ENCODE data around the gene CCDC33.

DNA sequence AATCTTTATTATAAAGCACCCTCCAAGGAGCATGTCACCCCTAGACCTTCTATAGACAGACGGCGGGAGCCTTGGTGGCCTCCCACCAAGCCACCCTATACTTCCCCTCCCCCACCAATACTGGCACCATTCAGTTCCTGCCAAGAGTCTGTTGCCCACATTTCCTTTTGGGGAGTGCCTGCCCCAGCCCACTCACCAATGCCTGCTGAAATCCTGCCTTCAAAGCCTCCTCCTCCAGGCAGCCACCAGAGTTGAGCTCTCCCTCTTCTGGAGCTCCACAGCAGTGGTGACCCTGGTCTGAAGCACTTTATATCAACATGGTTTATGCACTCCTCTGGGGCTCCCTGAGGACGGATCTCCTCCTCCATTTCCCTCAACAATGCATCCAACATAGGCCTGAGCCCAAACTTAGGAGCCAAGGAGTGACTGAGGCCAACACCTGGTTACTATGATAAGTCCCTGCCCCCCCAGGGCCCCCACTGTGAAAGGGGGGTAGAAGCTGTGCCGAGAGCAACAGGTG lies 8.8 kb downstream of the CCDC33 start:
- TF ChIP-seq EZH2phosphoT487 (IDR thresholded peaks at IDR 0.05; ENCODE audit: insufficient read depth, low read depth) = no peak
- no peak for TF ChIP-seq EZH2 (IDR thresholded peaks at IDR 0.05; ENCODE audit: insufficient read depth, poor library complexity, severe bottlenecking)
